ENCODE data around the gene APLP1. TPM values are rescaled to one million over a fixed set of nuclear protein-coding genes. Genes with fewer than 3 reads are reported as not detected.

APLP1 gene
- total and polyA plus RNA-seq, 7 donors = 3.6 to 11.3 (median 5.1) TPM; not detected in 2

- Histone ChIP-seq H3K4me1 (peaks cover 0 to 12% (median 10%) of the 10 kb centered on the region in 4 donors), H3K36me3 (no peaks in the 10 kb centered on the region), H3K27ac (no peak overlapping the region), H3K9me3 (no peaks in the 10 kb centered on the region), H3K27me3 (no peaks in the 10 kb centered on the region), H3K4me3 (no peak overlapping the region)
- intact Hi-C loops (cut with DNase I) = no loop called here
- 58 to 60% methylated on average over 3 of the region's 3 CpGs for WGBS, 2 donors
- TF ChIP-seq POLR2A (IDR thresholded peaks at IDR 0.05) (no peak), POLR2AphosphoS5 (IDR thresholded peaks at IDR 0.05) (no peak), CTCF (IDR thresholded peaks at IDR 0.05) (no peak), EP300 (IDR thresholded peaks at IDR 0.05) (no peak)
- DNase-seq = no peak
These were observed 42.8 kb downstream of the APLP1 start for GRCh38 chr19:35911173-35911572.

- no peak for DNase-seq
- H3K27ac ChIP-seq = no peak overlapping the region
These were observed 43.4 kb downstream of the APLP1 start for GRCh38 chr19:35911790-35912189.

GRCh38 chr19:35913589-35913988, 45.2 kb downstream of the APLP1 start:
- intact Hi-C loops (cut with DNase I) = no loop called here
- Histone ChIP-seq H3K36me3 (no peaks in the 10 kb centered on the region), H3K27me3 (no peaks in the 10 kb centered on the region), H3K9me3 (no peaks in the 10 kb centered on the region), H3K4me1 (no peaks in the 10 kb centered on the region), H3K4me3 (no peak overlapping the region), H3K27ac (no peak overlapping the region)
- WGBS, 2 donors = 55 to 62% methylated on average over 7 of the region's 7 CpGs
- TF ChIP-seq EP300 (IDR thresholded peaks at IDR 0.05) = no peak
- TF ChIP-seq POLR2A (IDR thresholded peaks at IDR 0.05) = no peak
- no peak for TF ChIP-seq CTCF (IDR thresholded peaks at IDR 0.05)
- DNase-seq = no peak

More at GRCh38 chr19:35911790-35912189, 43.4 kb downstream of the APLP1 start:
- 49 to 62% methylated on average over 5 of the region's 5 CpGs for WGBS, 2 donors
- peaks cover 0 to 6% (median 4%) of the 10 kb centered on the region in 4 donors for H3K4me1 ChIP-seq
- intact Hi-C loops (cut with DNase I) = no loop called here
- no peaks in the 10 kb centered on the region for H3K36me3 ChIP-seq
- H3K4me3 ChIP-seq = no peak overlapping the region
- no peaks in the 10 kb centered on the region for H3K27me3 ChIP-seq
- TF ChIP-seq EP300 (IDR thresholded peaks at IDR 0.05) (no peak), CTCF (IDR thresholded peaks at IDR 0.05) (no peak), POLR2A (IDR thresholded peaks at IDR 0.05) (no peak), POLR2AphosphoS5 (IDR thresholded peaks at IDR 0.05) (no peak)
- no peaks in the 10 kb centered on the region for H3K9me3 ChIP-seq

GRCh38 chr19:35915443-35915842, 47.1 kb downstream of the APLP1 start:
- no peak for DNase-seq
- Histone ChIP-seq H3K9me3 (no peaks in the 10 kb centered on the region), H3K4me1 (no peaks in the 10 kb centered on the region), H3K27ac (no peak overlapping the region), H3K36me3 (no peaks in the 10 kb centered on the region), H3K27me3 (no peaks in the 10 kb centered on the region), H3K4me3 (no peak overlapping the region)
- WGBS, 2 donors = 40 to 63% methylated on average over 3 of the region's 3 CpGs
- TF ChIP-seq EP300 (IDR thresholded peaks at IDR 0.05) (no peak), POLR2AphosphoS5 (IDR thresholded peaks at IDR 0.05) (no peak), POLR2A (IDR thresholded peaks at IDR 0.05) (no peak)
- intact Hi-C loops (cut with DNase I) = no loop called here

GRCh38 chr19:35919306-35919705, 50.9 kb downstream of the APLP1 start:
- H3K4me1 ChIP-seq = no peaks in the 10 kb centered on the region
- no peak overlapping the region for H3K4me3 ChIP-seq
- H3K36me3 ChIP-seq = no peaks in the 10 kb centered on the region
- no peak overlapping the region for H3K27ac ChIP-seq
- 90 to 91% methylated on average over 11 of the region's 11 CpGs for WGBS, 2 donors
- H3K27me3 ChIP-seq = no peaks in the 10 kb centered on the region
- no peak for DNase-seq
- H3K9me3 ChIP-seq = no peaks in the 10 kb centered on the region
- TF ChIP-seq POLR2A (IDR thresholded peaks at IDR 0.05) (no peak), EP300 (IDR thresholded peaks at IDR 0.05) (no peak), POLR2AphosphoS5 (IDR thresholded peaks at IDR 0.05) (no peak), CTCF (IDR thresholded peaks at IDR 0.05) (no peak)
- intact Hi-C loops (cut with DNase I) = no loop called here

Measured in sigmoid colon (tissue), 7 donors.